SK-N-SH (cell line): ENCODE results near the gene SLC23A1.

ENCODE experiments used
- GABPA ChIP-seq: IDR thresholded peaks from 2 replicates; pipeline ENCODE4 v1.4.0; 2012; ENCODE audit warnings: low read depth, mild to moderate bottlenecking
- NRF1 ChIP-seq: IDR thresholded peaks from 2 replicates; pipeline ENCODE4 v1.6.1; 2012; ENCODE audit warnings: low read depth, mild to moderate bottlenecking, low read length
- POLR2AphosphoS5 ChIP-seq: IDR thresholded peaks from 2 replicates; pipeline ENCODE4 v1.6.1; 2012; ENCODE audit warnings: low read depth, low read length
- SIN3A ChIP-seq: IDR thresholded peaks from 2 replicates; pipeline ENCODE4 v1.6.1; 2012; ENCODE audit warnings: low read depth, mild to moderate bottlenecking, low read length, moderate library complexity, borderline replicate concordance
- TEAD4 ChIP-seq: IDR thresholded peaks from 2 replicates; pipeline ENCODE4 v1.4.0; 2012; ENCODE audit warnings: mild to moderate bottlenecking, borderline replicate concordance; ENCODE audit not compliant: insufficient read depth
- TF ChIP-seq, protein P1 (sequence below): fragments of 200-600 bp; sonication (generic); IDR thresholded peaks from 2 replicates; pipeline ENCODE4 v1.6.1; 2017; ENCODE audit warnings: antibody characterized with exemption, mild to moderate bottlenecking, moderate library complexity
- TF ChIP-seq, protein P2 (sequence below): IDR thresholded peaks from 2 replicates; pipeline ENCODE4; 2012
- TF ChIP-seq, protein P3 (sequence below): IDR thresholded peaks from 2 replicates; pipeline ENCODE4 v1.4.0; 2012; ENCODE audit warnings: low read depth, borderline replicate concordance
- TF ChIP-seq, protein P4 (sequence below): IDR thresholded peaks from 2 replicates; pipeline ENCODE4 v1.6.1; 2012; ENCODE audit warnings: mild to moderate bottlenecking, low read depth, low read length, moderate library complexity

DNA sequence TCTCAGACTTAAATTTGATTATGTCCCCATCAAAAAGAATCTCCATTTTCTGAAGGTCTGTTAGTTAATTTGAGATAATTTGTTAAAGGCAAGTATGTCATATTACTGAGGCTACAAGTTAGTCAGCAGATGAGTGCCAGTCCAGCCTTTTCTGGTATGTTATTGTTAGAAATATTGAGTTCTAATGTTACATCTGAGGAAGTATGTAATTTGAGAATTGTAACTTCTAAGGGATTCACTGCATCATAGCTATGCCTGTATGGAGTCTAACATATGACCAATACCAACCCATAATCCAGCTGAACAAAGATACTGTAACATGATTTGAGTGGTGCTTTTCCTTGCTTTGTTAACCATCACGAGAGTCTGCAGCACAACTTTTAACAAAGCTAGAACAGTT is 13.9 kb downstream of the SLC23A1 start:
- TF ChIP-seq, protein P1, sequence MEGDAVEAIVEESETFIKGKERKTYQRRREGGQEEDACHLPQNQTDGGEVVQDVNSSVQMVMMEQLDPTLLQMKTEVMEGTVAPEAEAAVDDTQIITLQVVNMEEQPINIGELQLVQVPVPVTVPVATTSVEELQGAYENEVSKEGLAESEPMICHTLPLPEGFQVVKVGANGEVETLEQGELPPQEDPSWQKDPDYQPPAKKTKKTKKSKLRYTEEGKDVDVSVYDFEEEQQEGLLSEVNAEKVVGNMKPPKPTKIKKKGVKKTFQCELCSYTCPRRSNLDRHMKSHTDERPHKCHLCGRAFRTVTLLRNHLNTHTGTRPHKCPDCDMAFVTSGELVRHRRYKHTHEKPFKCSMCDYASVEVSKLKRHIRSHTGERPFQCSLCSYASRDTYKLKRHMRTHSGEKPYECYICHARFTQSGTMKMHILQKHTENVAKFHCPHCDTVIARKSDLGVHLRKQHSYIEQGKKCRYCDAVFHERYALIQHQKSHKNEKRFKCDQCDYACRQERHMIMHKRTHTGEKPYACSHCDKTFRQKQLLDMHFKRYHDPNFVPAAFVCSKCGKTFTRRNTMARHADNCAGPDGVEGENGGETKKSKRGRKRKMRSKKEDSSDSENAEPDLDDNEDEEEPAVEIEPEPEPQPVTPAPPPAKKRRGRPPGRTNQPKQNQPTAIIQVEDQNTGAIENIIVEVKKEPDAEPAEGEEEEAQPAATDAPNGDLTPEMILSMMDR = no peak
- TF ChIP-seq, protein P2, sequence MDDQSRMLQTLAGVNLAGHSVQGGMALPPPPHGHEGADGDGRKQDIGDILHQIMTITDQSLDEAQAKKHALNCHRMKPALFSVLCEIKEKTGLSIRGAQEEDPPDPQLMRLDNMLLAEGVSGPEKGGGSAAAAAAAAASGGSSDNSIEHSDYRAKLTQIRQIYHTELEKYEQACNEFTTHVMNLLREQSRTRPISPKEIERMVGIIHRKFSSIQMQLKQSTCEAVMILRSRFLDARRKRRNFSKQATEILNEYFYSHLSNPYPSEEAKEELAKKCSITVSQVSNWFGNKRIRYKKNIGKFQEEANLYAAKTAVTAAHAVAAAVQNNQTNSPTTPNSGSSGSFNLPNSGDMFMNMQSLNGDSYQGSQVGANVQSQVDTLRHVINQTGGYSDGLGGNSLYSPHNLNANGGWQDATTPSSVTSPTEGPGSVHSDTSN = no peak
- TF ChIP-seq GABPA (no peak), POLR2AphosphoS5 (no peak), SIN3A (no peak), NRF1 (no peak), TEAD4 (no peak)
- TF ChIP-seq, protein P3, sequence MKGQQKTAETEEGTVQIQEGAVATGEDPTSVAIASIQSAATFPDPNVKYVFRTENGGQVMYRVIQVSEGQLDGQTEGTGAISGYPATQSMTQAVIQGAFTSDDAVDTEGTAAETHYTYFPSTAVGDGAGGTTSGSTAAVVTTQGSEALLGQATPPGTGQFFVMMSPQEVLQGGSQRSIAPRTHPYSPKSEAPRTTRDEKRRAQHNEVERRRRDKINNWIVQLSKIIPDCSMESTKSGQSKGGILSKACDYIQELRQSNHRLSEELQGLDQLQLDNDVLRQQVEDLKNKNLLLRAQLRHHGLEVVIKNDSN = no peak
- TF ChIP-seq, protein P4, sequence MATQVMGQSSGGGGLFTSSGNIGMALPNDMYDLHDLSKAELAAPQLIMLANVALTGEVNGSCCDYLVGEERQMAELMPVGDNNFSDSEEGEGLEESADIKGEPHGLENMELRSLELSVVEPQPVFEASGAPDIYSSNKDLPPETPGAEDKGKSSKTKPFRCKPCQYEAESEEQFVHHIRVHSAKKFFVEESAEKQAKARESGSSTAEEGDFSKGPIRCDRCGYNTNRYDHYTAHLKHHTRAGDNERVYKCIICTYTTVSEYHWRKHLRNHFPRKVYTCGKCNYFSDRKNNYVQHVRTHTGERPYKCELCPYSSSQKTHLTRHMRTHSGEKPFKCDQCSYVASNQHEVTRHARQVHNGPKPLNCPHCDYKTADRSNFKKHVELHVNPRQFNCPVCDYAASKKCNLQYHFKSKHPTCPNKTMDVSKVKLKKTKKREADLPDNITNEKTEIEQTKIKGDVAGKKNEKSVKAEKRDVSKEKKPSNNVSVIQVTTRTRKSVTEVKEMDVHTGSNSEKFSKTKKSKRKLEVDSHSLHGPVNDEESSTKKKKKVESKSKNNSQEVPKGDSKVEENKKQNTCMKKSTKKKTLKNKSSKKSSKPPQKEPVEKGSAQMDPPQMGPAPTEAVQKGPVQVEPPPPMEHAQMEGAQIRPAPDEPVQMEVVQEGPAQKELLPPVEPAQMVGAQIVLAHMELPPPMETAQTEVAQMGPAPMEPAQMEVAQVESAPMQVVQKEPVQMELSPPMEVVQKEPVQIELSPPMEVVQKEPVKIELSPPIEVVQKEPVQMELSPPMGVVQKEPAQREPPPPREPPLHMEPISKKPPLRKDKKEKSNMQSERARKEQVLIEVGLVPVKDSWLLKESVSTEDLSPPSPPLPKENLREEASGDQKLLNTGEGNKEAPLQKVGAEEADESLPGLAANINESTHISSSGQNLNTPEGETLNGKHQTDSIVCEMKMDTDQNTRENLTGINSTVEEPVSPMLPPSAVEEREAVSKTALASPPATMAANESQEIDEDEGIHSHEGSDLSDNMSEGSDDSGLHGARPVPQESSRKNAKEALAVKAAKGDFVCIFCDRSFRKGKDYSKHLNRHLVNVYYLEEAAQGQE = no peak
